ENCODE results near the gene P3H4.

DNA sequence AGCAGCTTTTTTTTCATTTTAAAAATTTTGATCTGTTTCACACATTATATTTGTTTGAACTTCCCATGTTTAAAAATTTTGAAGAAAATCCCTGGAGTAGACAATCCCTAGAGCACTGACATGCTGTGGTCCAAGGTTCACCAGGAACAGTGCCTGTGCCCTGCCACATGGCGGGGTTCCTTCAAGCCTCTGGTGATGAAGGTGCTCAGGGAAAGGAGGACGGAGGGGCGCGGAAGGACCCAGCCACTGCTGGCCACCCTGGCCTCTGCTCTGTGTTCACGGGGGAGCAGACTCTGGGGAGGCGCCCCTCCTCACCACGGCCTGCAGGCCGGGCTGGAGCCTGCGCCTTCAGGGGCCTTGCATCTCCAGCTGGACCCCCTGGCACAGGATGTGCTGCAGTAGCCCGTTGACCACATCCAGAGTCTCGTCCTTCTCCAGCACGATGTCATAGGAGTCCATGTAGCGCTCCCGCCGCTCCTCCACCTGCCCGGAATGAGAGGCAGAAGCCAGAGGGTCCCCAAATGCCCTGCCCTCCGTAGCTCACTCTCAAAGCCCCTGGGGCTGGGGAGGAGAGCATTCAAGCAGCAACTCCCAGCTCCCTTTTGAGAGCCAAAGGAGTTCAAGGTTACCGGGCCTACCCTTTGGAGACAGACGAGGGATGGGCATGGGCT is 13.6 kb upstream of the P3H4 start:
- TF ChIP-seq, protein P1, sequence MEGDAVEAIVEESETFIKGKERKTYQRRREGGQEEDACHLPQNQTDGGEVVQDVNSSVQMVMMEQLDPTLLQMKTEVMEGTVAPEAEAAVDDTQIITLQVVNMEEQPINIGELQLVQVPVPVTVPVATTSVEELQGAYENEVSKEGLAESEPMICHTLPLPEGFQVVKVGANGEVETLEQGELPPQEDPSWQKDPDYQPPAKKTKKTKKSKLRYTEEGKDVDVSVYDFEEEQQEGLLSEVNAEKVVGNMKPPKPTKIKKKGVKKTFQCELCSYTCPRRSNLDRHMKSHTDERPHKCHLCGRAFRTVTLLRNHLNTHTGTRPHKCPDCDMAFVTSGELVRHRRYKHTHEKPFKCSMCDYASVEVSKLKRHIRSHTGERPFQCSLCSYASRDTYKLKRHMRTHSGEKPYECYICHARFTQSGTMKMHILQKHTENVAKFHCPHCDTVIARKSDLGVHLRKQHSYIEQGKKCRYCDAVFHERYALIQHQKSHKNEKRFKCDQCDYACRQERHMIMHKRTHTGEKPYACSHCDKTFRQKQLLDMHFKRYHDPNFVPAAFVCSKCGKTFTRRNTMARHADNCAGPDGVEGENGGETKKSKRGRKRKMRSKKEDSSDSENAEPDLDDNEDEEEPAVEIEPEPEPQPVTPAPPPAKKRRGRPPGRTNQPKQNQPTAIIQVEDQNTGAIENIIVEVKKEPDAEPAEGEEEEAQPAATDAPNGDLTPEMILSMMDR (IDR thresholded peaks at IDR 0.05): no peak
- TF ChIP-seq POLR2A (IDR thresholded peaks at IDR 0.05): no peak
